Astrocyte of the cerebellum (primary cell): Measurements from ENCODE around the gene ACBD7.

Source experiments
- DNase-seq: peaks from one replicate; pipeline ENCODE4 v3.0.0-alpha.2; 2011; ENCODE audit warnings: low read depth
- H3K4me3 ChIP-seq: 2 replicates; pipeline ENCODE4 v1.5.1; 2011; ENCODE audit warnings: mild to moderate bottlenecking, low read depth, low read length, moderate library complexity
- CTCF ChIP-seq: IDR thresholded peaks from 2 replicates; pipeline ENCODE4 v1.5.1; 2012; ENCODE audit warnings: low read length, low read depth, moderate library complexity, mild to moderate bottlenecking; ENCODE audit errors: missing control alignments
- in situ Hi-C: cut with HindIII; loops from 2 replicates; pipeline ENCODE4 v1.10.0; 2017; ENCODE audit warnings: low sequenced_read_pairs

ACBD7 gene

GRCh38 chr10:15053061-15053460 is 35.5 kb downstream of the ACBD7 start:
- no peak for TF ChIP-seq CTCF
- H3K4me3 ChIP-seq = no peak overlapping the region
- in situ Hi-C loops = no loop called here
- no peak for DNase-seq

GRCh38 chr10:15052121-15052520 is 36.5 kb downstream of the ACBD7 start:
- no peak for DNase-seq
- TF ChIP-seq CTCF = no peak
- H3K4me3 ChIP-seq = no peak overlapping the region
- in situ Hi-C loops = no loop called here

GRCh38 chr10:15049533-15049932 is 39.0 kb downstream of the ACBD7 start:
- no peak for TF ChIP-seq CTCF
- in situ Hi-C loops = no loop called here
- no peak for DNase-seq
- no peak overlapping the region for H3K4me3 ChIP-seq

- DNase-seq = peak; percentile 20
Measured at GRCh38 chr10:15046626-15047025, 42.0 kb downstream of the ACBD7 start.

GRCh38 chr10:15045380-15045779 is 43.2 kb downstream of the ACBD7 start:
- no peak for TF ChIP-seq CTCF
- DNase-seq = no peak
- H3K4me3 ChIP-seq = no peak overlapping the region
- in situ Hi-C loops = no loop called here

More at GRCh38 chr10:15046626-15047025, 42.0 kb downstream of the ACBD7 start:
- H3K4me3 ChIP-seq = no peak overlapping the region
- in situ Hi-C loops = no loop called here
- TF ChIP-seq CTCF = no peak

- in situ Hi-C loops = no loop called here
- no peak for TF ChIP-seq CTCF
- H3K4me3 ChIP-seq = no peak within 1 kb of the TSS
- no peak for DNase-seq
Measured at GRCh38 chr10:15043674-15044073, 44.9 kb downstream of the ACBD7 start, which contains the start of gene OLAH. TSS of gene OLAH (plus strand) at chr10:15043943. CDS start at chr10:15047289, 3,346 bp downstream.

- in situ Hi-C loops = no loop called here
- no peak overlapping the region for H3K4me3 ChIP-seq
- no peak for DNase-seq
- TF ChIP-seq CTCF = no peak
Measured at GRCh38 chr10:15038416-15038815, 50.2 kb downstream of the ACBD7 start.
